Central memory CD4-positive, alpha-beta T cell (primary cell): ENCODE measurements around the gene C9.
"Not testable (repeated sequence)": the region's sequence is repeated elsewhere in the genome, so short reads cannot be mapped to it uniquely, and the experiment has no call there.

Source experiments
- DNase-seq: peaks from one replicate; pipeline ENCODE4 v3.0.0; 2022

The C9 gene

DNA sequence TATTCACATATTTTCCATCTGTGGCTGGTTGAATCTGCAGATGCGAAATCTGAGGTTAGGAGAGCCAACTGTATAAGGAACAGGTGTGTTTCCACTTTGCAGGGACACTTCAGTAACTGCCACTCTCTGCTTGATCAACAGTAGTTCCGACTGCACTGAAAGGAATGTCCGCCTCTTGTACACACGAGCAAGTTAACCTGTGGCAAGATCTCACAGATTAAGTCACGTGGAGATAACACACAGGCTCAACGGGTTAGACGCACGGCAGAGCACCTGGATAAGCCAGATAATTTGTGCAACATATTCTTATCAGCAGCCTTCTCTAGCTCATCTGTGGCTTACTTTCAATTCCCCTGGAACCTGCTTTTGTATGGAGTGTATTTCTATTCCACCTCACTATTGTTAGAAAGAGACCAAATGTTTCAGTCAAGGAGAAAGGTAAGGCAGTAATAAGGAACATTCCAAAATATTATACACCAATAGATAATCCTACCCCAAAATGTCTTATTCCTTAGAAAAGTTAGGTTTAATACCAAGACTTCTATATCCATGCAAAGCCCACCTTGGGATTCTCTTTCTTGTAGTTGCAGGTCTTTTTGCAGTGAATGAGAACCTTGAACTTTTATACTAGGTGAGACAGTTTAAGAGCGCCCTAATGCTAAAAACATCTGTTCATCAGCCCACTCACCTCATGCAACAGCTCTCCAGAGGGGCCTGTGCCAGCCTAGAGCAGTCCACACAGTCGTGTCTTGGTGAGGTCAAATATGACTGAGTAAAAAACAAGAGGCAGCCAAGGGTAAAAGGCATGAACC, 6.5 kb upstream of the C9 start:
- no peak for DNase-seq

DNA sequence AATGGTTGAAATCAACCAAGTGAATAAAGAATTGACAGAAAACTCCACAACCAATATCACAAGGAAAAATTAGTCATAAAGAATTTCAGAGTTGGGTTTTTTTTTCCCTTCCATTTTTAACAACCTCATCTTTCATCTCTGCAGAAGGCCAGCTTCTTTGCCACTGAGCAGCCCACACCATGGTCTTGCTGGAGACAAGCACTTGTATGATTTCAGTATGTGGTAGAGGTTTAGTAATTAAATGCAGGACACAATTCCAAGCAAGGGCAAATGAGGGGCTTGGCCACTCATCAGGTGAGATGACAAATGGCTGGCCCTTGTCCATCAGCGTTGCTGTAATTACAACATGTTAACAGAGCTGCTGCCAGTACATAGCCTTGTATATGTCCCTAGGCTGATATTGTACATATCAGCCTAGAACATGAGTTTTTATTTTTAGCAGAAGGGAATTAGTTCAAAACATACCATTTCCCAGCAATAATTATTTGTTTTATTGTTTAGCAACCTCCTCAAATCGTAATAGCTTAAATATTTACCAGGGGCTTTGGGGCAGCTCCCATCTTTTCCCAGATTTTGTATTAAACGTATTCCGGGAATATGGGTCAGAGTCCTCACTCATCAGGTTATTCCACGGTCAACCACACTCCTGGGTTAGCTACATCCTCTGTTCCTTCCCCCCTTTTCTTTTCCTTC, 5.0 kb upstream of the C9 start:
- no peak for DNase-seq

GRCh38 chr5:39368116-39368515, 3.8 kb upstream of the C9 start:
- no peak for DNase-seq

GRCh38 chr5:39367711-39368110, 3.4 kb upstream of the C9 start:
- DNase-seq = no peak

GRCh38 chr5:39363217-39363616, 1.1 kb downstream of the C9 start:
- DNase-seq = no peak

DNA sequence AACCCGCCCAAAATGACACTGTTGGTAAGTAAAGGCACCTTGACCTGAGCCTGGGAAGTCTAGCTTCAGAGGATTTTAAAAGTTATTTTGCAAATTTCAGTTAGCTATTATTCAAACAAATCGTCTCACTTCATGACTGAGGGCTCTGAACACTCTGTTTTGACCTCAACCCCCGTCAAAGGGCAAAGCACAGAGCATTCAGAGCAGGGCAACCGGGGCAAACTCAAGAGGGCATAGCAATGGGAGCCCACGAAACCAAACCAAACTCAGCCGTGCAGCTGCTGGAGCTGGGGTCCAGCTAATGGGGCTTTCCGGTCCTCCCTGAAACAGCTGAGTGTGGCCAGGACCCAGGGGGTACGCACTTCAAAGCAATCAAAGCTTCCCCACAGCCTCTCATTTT, 1.6 kb downstream of the C9 start:
- no peak for DNase-seq

DNA sequence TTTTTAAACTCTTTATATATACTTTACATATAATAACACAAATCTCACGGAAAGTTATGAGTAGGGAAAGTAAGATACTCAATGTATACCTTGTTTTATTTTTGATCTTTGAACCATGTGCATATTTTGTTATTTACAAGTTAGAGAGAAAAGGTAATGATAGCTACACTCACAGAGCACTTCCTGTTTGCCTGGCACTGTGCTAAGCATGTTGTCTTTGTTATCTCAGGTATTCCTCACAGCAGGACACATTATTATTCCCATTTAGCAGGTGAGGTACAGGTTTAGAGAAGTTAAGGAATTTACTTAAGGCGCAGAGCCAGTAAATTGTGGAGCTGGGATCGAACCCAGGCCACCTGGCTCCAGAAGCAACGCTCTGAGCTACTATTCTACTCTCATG, 3.0 kb downstream of the C9 start:
- no peak for DNase-seq

- DNase-seq = no peak
Observed at GRCh38 chr5:39360471-39361111, 3.7 kb downstream of the C9 start.

GRCh38 chr5:39356263-39356662, 8.0 kb downstream of the C9 start:
- no peak for DNase-seq

- DNase-seq = no peak
Observed at GRCh38 chr5:39355324-39355723, 9.0 kb downstream of the C9 start.

- no peak for DNase-seq
Observed at GRCh38 chr5:39353717-39354399, 10.4 kb downstream of the C9 start.

DNA sequence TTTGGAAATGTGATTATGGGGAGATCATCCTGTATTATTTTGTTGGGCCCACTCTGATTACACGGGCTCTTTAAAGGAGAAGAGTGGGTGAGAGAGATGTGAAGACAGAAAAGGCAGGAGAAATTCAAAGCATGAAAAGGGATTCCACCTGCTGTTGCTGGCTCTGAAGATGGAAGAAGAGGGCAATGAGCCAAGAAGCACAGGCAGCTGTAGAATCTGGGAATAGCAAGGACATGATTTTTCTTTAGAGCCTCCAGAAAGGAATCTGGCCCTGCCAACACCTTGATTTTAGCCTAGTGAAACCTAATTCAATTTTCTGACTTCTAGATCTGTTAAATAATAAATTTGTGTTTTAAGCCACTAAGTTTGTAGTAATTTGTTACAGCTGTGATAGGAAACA, 11.3 kb downstream of the C9 start:
- no peak for DNase-seq

DNA sequence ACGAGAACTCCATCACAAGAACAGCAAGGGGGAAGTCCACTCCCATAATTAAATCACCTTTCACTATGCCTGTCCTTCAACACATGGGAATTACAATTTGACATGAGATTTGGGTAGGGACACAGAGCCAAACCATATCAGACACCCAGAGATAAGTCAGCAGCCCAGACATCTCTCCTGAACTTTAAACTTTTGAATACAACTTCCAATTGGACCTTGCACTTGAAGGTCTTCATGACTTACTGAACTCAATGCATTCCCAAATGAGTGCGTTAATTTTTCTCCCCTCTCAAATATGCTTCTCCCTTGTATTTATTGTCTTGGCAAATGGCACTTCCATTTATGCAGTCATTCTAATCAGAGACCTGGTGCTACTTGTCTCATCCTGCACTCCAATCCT, 12.1 kb downstream of the C9 start:
- no peak for DNase-seq

DNA sequence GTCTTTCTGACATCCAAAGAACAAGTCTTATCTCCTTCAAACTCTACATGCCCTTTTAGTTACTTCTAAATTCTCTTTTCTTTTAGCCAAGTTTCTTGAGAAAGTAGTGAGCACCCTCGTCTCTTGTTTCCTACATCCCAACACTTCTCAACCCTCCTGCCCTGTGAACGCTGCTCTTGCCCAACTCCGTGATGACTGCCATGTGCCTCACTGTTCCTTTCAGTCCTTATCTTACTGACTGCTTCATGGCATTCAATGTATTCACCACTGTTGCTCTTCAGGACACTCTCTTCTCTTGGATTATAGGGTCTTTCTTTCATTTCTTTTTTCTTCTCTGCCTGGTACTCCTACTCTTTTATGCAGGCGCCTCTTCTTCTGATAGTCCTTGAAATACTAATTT, 14.8 kb downstream of the C9 start:
- DNase-seq = no peak

GRCh38 chr5:39342460-39342859, 21.8 kb downstream of the C9 start:
- DNase-seq = no peak

GRCh38 chr5:39341896-39342295, 22.4 kb downstream of the C9 start:
- no peak for DNase-seq

GRCh38 chr5:39340506-39340905, 23.8 kb downstream of the C9 start:
- DNase-seq = no peak

GRCh38 chr5:39337252-39337915, 26.9 kb downstream of the C9 start:
- no peak for DNase-seq

DNA sequence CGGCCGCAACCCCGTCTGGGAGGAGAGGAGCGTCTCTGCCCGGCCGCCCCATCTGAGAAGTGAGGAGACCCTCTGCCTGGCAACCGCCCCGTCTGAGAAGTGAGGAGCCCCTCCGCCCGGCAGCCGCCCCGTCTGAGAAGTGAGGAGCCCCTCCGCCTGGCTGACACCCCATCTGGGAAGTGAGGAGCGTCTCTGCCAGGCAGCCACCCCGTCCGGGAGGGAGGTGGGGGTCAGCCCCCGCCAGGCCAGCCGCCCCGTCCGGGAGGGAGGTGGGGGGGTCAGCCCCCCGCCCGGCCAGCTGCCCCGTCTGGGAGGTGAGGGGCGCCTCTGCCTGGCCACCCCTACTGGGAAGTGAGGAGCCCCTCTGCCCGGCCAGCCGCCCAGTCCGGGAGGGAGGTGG, 30.0 kb downstream of the C9 start:
- DNase-seq = not testable (repeated sequence)

GRCh38 chr5:39333104-39333503, 31.2 kb downstream of the C9 start:
- no peak for DNase-seq

DNA sequence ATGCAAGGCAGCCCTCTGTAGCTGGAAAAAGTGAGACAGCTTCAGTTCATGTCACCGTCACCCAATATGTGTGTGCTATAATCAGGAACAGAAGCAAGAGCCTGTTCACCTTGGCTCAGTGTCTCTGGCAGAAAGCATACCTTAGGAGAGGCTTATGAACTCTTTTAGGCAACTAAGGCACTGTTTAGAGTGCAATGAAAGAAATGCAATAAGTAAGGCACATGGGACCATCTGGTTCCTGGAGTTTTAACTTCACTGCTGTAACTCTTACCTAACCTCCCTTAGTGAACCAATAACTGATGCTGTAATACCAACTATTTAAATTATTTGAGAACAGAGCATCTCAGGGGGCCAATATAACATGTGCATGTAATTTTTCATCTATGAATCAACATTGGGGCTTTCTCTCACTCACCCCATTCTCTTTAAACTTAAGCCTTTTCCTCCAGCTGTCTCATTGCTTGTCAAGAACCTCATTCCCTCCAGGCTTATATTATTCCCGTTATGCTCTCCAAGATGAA, 32.4 kb downstream of the C9 start:
- no peak for DNase-seq

- DNase-seq = no peak
Observed at GRCh38 chr5:39328731-39329130, 35.6 kb downstream of the C9 start.

DNA sequence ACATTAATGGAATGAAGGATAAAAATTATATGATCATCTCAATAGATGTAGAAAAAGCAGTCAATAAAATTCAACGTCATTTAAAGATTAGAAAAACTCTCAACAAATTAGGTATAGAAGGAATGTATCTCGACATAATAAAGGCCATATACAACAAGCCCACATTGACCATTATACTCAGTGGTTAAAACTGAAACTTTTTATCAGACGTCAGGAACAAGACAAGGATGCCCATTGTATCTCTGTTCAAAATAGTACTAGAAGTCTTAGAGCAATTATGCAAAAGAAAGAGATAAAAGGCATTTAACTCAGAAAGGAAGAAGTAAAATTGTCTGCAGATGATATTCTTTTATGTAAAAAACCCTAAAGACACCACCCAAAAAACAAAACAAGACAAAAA, 40.8 kb downstream of the C9 start:
- no peak for DNase-seq
